Activated CD4-positive, alpha-beta T cell treated with anti-CD3 and anti-CD28 coated beads, Interleukin-2, amount 10 ng/mL, durations not matched to agents 24 days and 14 days (primary cell): ENCODE results near the gene TNFRSF4. TPM values are rescaled to one million over a fixed set of nuclear protein-coding genes. Genes with fewer than 3 reads are reported as not detected.

Experiments used
- total RNA-seq: library from RNA; stranded (reverse); gene quantifications from 2 replicates; pipeline ENCODE4 v1.2.3, GENCODE V29; 2022

TNFRSF4 gene
- total RNA-seq, 1 donor from 2014 or later = 702 TPM

Other genes with a start within 250 kb of the TNFRSF4 start
- 1.8 and 2.8 TPM in 2 replicates for gene PLEKHN1, start 247.7 kb downstream of the TNFRSF4 start, total RNA-seq
- gene PERM1, start 232.1 kb downstream of the TNFRSF4 start, total RNA-seq = not detected in 2 replicates
- 2.8 and 5.0 TPM in 2 replicates for gene HES4, start 214.1 kb downstream of the TNFRSF4 start, total RNA-seq
- gene ISG15, start 200.7 kb downstream of the TNFRSF4 start, total RNA-seq = 43.3 and 45.5 TPM in 2 replicates
- 29.6 and 35.8 TPM in 2 replicates for gene AGRN, start 194.0 kb downstream of the TNFRSF4 start, total RNA-seq
- not detected in 2 replicates for gene RNF223, start 139.8 kb downstream of the TNFRSF4 start, total RNA-seq
- gene C1orf159, start 98.1 kb downstream of the TNFRSF4 start, total RNA-seq = 24.5 and 28.0 TPM in 2 replicates
- gene TTLL10, start 40.3 kb downstream of the TNFRSF4 start, total RNA-seq = not detected in 2 replicates
- 250 and 254 TPM in 2 replicates for gene TNFRSF18, start 7.6 kb downstream of the TNFRSF4 start, total RNA-seq
- 175 and 194 TPM in 2 replicates for gene SDF4, start 17.8 kb upstream of the TNFRSF4 start, total RNA-seq
- gene B3GALT6, start 18.1 kb upstream of the TNFRSF4 start, total RNA-seq = 42.5 and 43.2 TPM in 2 replicates
- 1.3 and 2.8 TPM in 2 replicates for gene C1QTNF12, start 32.6 kb upstream of the TNFRSF4 start, total RNA-seq
- gene UBE2J2, start 59.7 kb upstream of the TNFRSF4 start, total RNA-seq = 86.9 and 87.3 TPM in 2 replicates
- gene SCNN1D, start 66.3 kb upstream of the TNFRSF4 start, total RNA-seq = 3.1 and 3.2 TPM in 2 replicates
- 54.1 and 55.7 TPM in 2 replicates for gene ACAP3, start 93.8 kb upstream of the TNFRSF4 start, total RNA-seq
- gene PUSL1, start 94.4 kb upstream of the TNFRSF4 start, total RNA-seq = 33.4 and 35.2 TPM in 2 replicates
- gene INTS11, start 110.5 kb upstream of the TNFRSF4 start, total RNA-seq = 145 TPM in 2 replicates
- gene CPTP, start 110.6 kb upstream of the TNFRSF4 start, total RNA-seq = 11.5 and 12.3 TPM in 2 replicates
- gene TAS1R3, start 117.1 kb upstream of the TNFRSF4 start, total RNA-seq = 0.28 and 0.38 TPM in 2 replicates
- 63.2 and 65.9 TPM in 2 replicates for gene DVL1, start 135.3 kb upstream of the TNFRSF4 start, total RNA-seq
- 0.24 and 0.75 TPM in 2 replicates for gene MXRA8, start 144.4 kb upstream of the TNFRSF4 start, total RNA-seq
- 142 and 146 TPM in 2 replicates for gene AURKAIP1, start 161.1 kb upstream of the TNFRSF4 start, total RNA-seq
- 144 and 146 TPM in 2 replicates for gene CCNL2, start 185.2 kb upstream of the TNFRSF4 start, total RNA-seq
- 187 and 194 TPM in 2 replicates for gene MRPL20, start 193.1 kb upstream of the TNFRSF4 start, total RNA-seq
- gene ANKRD65, start 207.1 kb upstream of the TNFRSF4 start, total RNA-seq = not detected in 2 replicates
- gene VWA1, start 221.5 kb upstream of the TNFRSF4 start, total RNA-seq = 4.9 and 5.2 TPM in 2 replicates
- 0.40 and 0.75 TPM in 2 replicates for gene ATAD3C, start 235.5 kb upstream of the TNFRSF4 start, total RNA-seq